NCI-H2171 (cell line): ENCODE results near the gene ADRB1.

Experiments used
- DNase-seq: peaks from one replicate; lab custom pipeline; 2025; lab: John Stamatoyannopoulos, UW

The ADRB1 gene

GRCh38 chr10:114026189-114027040, 17.3 kb upstream of the ADRB1 start:
- DNase-seq, result no peak

DNA sequence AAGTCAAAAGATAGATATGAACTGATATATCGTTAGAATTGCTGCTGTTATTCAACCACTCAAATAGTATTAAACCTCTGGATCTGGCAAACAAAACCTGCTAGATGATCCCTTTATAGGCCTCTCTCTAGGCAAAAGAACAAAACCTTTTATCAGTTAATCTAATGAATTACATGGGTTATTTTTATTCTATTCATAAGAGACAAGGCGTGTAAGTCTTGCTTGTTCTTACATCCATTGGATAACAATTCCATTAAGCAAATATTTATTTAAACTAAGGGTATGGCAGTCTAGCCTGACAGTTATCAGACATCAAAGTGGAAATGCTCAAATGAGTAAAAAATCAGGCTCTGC, 16.6 kb upstream of the ADRB1 start:
- DNase-seq, result no peak

GRCh38 chr10:114027951-114028350, 15.7 kb upstream of the ADRB1 start:
- no peak for DNase-seq

DNA sequence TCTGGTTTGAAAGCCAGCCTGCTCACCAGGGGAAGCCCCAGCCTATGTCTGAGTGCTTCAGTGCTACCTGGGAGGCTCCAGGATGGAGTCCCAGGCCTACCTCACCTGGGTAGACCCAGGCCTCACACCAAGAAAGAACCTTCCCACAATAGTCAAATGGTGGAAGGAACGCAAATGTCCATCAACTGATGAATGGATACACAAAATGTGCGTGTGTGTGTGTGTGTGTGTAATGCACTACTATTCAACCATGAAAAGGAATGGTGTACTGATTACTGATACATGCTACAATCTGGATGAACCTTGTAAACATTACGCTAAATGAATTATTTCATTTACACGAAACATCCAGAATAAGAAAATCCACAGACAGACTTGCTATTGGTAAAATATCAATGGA, 15.2 kb upstream of the ADRB1 start:
- no peak for DNase-seq

DNA sequence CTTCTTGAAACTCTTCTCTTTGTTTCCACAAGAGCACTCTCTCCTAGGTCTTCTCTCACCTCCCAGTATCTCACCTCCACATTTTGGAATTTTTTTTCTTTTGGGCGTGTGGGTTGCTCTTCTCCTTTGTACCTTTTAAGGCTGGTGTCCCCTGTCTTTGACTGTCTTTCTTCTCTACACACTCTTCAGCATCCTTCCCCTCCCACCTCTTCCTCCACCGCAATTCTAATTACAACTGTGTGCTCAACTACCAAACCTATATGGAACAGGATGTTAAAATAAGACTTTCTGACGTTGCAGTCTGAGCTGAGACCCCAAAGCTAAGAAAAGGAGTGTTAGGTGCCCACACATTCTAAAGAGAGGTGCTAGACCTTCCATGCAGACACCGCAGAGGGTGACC, 14.0 kb upstream of the ADRB1 start:
- no peak for DNase-seq

DNA sequence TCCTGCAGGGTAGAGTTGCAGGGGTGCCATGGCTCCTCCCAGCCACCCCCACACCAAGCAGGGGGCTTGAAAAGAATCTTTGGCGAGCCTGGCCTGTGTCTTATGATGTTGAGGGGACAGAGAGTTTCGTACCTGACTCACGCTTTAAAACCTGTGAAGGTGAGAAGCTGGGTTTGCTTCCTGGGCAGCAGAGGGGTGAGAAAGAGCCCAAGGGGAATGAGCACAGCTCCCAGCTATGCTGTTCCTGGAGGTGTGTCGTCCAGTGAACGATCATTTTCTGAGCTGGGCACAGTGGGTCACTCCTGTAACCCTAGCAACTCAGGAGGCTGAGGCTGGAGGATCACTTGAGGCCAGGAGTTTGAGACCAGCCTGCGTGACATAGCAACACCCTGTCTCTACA, 13.5 kb upstream of the ADRB1 start:
- no peak for DNase-seq

DNA sequence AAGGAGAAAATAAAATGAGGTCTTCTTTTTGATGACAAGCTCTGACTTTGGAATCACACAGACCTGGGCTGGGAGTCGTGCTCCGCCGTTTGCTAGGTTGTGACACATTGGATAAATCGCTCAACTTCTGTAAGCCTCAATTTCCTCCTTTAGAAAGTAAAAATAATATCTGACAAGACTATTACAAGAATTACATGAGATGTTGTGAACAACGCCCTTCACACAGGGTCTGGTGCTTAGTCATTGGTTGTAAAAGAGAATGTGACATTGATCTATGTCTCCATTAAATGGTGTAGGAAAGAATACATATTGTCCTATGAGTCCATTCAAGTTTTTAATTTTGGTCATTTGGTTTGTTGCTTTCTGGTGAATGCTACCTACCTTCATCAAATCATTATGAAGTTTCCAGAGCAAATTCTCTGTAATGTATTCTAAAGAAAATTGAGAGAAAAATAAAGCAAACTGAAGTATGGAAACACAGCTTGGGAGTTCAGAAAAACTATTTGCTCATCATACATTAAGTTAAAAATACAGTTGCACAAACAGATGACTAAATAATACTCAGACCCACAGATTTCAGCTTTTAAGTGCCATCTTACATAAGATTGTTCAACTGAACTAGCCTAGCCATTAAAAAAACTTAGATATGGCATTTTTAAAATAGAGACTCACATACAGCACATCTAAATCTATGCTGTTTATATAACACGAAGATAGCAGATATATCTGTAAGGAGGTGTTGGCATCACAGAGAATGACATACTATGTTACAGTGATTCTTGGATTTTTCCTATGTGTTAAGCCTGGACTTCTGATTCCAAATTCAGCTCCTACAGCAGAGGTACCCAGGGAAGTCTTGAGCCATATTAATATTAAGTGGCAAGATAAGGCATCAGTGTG, 12.3 kb upstream of the ADRB1 start:
- DNase-seq, result no peak

GRCh38 chr10:114033566-114033965, 10.1 kb upstream of the ADRB1 start:
- DNase-seq, result no peak

DNA sequence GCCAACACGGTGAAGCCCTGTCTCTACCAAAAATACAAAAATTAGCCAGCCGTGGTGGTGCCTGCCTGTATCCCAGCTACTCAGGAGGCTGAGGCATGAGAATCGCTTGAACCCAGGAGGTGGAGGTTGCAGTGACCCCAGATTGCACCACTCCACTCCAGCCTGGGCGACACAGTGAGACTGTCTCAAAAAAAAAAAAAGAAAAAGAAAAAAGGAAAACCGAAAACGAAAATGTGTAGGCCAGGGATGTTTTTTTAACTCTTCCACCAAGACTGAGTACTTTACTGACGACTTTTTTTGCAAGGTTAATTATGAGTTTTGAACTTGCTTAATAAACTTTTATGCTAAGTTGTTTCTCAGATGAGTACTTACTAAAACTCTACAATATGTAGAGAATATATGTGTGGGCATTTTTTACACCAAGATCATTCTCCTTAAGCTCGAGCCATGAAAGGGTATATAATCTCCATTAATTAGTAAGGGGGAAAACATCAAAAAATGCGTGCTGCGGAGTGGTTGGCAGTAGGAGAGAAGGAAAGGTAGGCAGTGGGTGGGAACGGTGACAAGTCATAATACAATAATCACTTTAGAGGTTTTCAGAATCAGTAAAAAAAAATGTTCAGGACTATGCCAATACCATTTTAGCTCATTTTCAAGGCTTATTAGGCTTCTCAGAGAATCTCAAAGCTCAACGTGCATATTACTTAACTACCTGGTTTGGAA, 8.6 kb upstream of the ADRB1 start:
- DNase-seq, result no peak

GRCh38 chr10:114035791-114036190, 7.9 kb upstream of the ADRB1 start:
- no peak for DNase-seq

DNA sequence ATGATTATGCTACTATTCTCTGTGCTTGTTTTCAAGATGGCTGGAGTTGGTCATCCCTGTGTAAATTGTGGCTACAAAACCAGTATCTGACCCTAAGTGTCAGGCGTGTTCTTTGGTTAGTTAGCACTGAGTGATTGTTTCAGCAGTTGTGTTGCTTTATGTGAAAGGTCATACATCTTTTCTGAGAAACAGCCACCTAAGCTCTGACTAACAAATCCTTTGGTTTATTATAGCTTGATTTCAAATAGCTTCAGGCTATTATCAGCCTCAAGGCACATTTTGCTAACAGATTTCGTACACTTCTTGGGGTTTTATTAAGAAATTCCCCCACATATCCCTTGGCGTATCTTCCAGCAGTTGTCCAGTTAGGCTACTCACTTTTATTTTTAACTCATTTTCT, 4.8 kb upstream of the ADRB1 start:
- DNase-seq, result no peak

GRCh38 chr10:114041166-114041565, 2.5 kb upstream of the ADRB1 start:
- no peak for DNase-seq

DNA sequence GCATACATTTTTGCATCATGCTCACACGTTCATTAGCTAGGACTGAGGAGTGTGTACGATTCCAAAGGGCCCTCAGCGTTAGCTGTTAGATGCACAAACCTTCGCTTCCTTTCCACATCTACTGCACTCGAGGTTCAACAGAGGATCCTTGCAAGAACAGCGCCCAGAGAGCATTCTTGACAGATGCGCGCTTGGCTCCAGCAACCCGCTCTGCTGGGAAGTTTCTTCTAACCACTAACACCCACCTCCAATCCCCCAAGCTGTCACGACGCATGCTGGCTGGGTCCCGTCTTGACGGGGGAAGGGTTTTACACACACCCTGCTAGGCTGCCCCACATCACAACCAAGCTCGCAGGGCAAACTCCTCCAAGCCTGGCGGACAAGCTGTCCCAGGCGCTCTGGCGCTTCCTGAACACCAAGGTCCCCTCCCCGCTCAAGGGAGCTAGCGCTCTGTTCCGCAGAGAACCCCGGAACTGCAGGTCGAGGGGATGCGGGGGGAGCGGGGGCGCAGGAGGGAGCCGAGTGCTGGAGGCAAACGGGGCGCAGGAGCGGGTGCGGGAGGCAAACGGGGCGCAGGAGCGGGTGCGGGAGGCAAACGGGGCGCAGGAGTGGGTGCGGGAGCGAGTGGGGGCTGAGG, 653 bp upstream of the ADRB1 start:
- no peak for DNase-seq

DNA sequence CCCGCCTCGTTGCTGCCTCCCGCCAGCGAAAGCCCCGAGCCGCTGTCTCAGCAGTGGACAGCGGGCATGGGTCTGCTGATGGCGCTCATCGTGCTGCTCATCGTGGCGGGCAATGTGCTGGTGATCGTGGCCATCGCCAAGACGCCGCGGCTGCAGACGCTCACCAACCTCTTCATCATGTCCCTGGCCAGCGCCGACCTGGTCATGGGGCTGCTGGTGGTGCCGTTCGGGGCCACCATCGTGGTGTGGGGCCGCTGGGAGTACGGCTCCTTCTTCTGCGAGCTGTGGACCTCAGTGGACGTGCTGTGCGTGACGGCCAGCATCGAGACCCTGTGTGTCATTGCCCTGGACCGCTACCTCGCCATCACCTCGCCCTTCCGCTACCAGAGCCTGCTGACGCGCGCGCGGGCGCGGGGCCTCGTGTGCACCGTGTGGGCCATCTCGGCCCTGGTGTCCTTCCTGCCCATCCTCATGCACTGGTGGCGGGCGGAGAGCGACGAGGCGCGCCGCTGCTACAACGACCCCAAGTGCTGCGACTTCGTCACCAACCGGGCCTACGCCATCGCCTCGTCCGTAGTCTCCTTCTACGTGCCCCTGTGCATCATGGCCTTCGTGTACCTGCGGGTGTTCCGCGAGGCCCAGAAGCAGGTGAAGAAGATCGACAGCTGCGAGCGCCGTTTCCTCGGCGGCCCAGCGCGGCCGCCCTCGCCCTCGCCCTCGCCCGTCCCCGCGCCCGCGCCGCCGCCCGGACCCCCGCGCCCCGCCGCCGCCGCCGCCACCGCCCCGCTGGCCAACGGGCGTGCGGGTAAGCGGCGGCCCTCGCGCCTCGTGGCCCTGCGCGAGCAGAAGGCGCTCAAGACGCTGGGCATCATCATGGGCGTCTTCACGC, 825 bp downstream of the ADRB1 start:
- no peak for DNase-seq

DNA sequence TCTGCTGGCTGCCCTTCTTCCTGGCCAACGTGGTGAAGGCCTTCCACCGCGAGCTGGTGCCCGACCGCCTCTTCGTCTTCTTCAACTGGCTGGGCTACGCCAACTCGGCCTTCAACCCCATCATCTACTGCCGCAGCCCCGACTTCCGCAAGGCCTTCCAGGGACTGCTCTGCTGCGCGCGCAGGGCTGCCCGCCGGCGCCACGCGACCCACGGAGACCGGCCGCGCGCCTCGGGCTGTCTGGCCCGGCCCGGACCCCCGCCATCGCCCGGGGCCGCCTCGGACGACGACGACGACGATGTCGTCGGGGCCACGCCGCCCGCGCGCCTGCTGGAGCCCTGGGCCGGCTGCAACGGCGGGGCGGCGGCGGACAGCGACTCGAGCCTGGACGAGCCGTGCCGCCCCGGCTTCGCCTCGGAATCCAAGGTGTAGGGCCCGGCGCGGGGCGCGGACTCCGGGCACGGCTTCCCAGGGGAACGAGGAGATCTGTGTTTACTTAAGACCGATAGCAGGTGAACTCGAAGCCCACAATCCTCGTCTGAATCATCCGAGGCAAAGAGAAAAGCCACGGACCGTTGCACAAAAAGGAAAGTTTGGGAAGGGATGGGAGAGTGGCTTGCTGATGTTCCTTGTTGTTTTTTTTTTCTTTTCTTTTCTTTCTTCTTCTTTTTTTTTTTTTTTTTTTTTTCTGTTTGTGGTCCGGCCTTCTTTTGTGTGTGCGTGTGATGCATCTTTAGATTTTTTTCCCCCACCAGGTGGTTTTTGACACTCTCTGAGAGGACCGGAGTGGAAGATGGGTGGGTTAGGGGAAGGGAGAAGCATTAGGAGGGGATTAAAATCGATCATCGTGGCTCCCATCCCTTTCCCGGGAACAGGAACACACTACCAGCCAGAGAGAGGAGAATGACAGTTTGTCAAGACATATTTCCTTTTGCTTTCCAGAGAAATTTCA, 1.7 kb downstream of the ADRB1 start:
- DNase-seq, result no peak

GRCh38 chr10:114046087-114046458, 2.4 kb downstream of the ADRB1 start:
- DNase-seq, result no peak

GRCh38 chr10:114048472-114048871, 4.8 kb downstream of the ADRB1 start:
- DNase-seq, result no peak

GRCh38 chr10:114051714-114052113, 8.0 kb downstream of the ADRB1 start:
- no peak for DNase-seq

GRCh38 chr10:114052255-114052654, 8.6 kb downstream of the ADRB1 start:
- no peak for DNase-seq

DNA sequence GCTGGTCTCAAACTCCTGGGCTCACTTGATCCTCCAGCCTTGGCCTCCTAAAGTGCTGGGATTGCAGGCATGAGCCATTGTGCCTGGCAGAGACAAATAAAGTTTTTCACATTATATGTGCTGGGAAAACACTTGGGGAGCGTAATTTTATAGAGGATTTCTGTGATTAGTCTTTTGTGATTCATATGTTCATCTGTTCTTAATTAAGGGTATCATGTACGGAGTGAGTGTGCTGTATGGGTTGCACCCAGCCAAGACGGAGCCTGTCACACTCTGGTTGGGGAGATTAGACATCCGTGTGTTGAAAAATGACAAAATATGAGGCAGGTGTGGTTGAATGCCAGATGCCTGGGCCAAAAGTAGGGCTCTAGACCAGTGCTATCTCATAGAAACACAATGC, 10.3 kb downstream of the ADRB1 start:
- no peak for DNase-seq
